Liver (tissue), 9 donors: ENCODE results near the gene SETBP1. TPM values are rescaled to one million over a fixed set of nuclear protein-coding genes. Genes with fewer than 3 reads are reported as not detected.

ENCODE experiments used
- DNase-seq: peaks from one replicate; pipeline ENCODE4 v3.0.0-alpha.2; 2017; ENCODE audit warnings: low spot score
- H3K27ac ChIP-seq, 2 donors: one replicate each; pipeline ENCODE4 v1.7.0; 2013; ENCODE audit warnings: inconsistent platforms in 2 of 2, low read length in 2 of 2, control low read depth in 1 of 2, low read depth in 1 of 2, mild to moderate bottlenecking in 1 of 2
- H3K27me3 ChIP-seq, 4 donors: one replicate each; pipeline versions ENCODE4 v1.6.1 to v1.7.0; 2013; ENCODE audit warnings: low read length in 3 of 4, inconsistent platforms in 1 of 4, mild to moderate bottlenecking in 1 of 4, moderate library complexity in 1 of 4; ENCODE audit not compliant: control insufficient read depth in 4 of 4, insufficient read depth in 4 of 4
- H3K36me3 ChIP-seq, 4 donors: one replicate each; pipeline versions ENCODE4 v1.6.1 to v1.7.0; 2013; ENCODE audit warnings: low read length in 3 of 4, mild to moderate bottlenecking in 3 of 4, low read depth in 1 of 4, moderate library complexity in 1 of 4; ENCODE audit not compliant: control insufficient read depth in 4 of 4, insufficient read depth in 3 of 4
- H3K4me1 ChIP-seq, 4 donors: one replicate each; pipeline versions ENCODE4 v1.6.1 to v1.7.0; 2013; ENCODE audit warnings: low read length in 3 of 4, mild to moderate bottlenecking in 3 of 4, moderate library complexity in 1 of 4; ENCODE audit not compliant: control insufficient read depth in 4 of 4, insufficient read depth in 4 of 4
- H3K4me3 ChIP-seq, 3 donors: one replicate each; pipeline versions ENCODE4 v1.6.1 to v1.7.0; 2013; ENCODE audit warnings: low read length in 3 of 3, control low read depth in 1 of 3, low read depth in 1 of 3, mild to moderate bottlenecking in 1 of 3
- H3K9ac ChIP-seq, 2 donors: one replicate each; pipeline ENCODE4 v1.7.0; 2013; ENCODE audit warnings: low read length in 2 of 2, mild to moderate bottlenecking in 2 of 2, moderate library complexity in 2 of 2, control low read depth in 1 of 2, low read depth in 1 of 2
- H3K9me3 ChIP-seq, 4 donors: one replicate each; pipeline versions ENCODE4 v1.6.1 to v1.7.0; 2013; ENCODE audit warnings: low read length in 3 of 4; ENCODE audit not compliant: control insufficient read depth in 4 of 4
- CTCF ChIP-seq: fragments of 150-350 bp; IDR thresholded peaks from 2 replicates; pipeline ENCODE4 v1.5.1; 2017; ENCODE audit warnings: improper control_type of control experiment, low read depth, low read length; ENCODE audit not compliant: missing input control
- EGR1 ChIP-seq, 2 donors: IDR thresholded peaks; 2 replicates each; pipeline ENCODE4 v1.6.1; 2016 to 2018; ENCODE audit warnings: antibody characterized with exemption in 2 of 2, low read depth in 2 of 2
- FOXA1 ChIP-seq: IDR thresholded peaks from 2 replicates; pipeline ENCODE4 v1.6.1; 2016; ENCODE audit warnings: antibody characterized with exemption
- FOXA2 ChIP-seq: IDR thresholded peaks from 2 replicates; pipeline ENCODE4 v1.6.1; 2016; ENCODE audit warnings: antibody characterized with exemption
- GABPA ChIP-seq, 2 donors: IDR thresholded peaks in 1 of 2; conservative IDR thresholded peaks in 1 of 2; 2 replicates each; pipeline ENCODE4 v1.6.1; 2016; ENCODE audit warnings: antibody characterized with exemption in 2 of 2, mild to moderate bottlenecking in 1 of 2, moderate library complexity in 1 of 2
- HNF4A ChIP-seq, 2 donors: conservative IDR thresholded peaks; 2 replicates each; pipeline ENCODE4 v1.6.1; 2016; ENCODE audit warnings: antibody characterized with exemption in 2 of 2, mild to moderate bottlenecking in 2 of 2
- HNF4G ChIP-seq: IDR thresholded peaks from 2 replicates; pipeline ENCODE4 v1.6.1; 2016; ENCODE audit warnings: antibody characterized with exemption
- JUND ChIP-seq, 2 donors: IDR thresholded peaks; 2 replicates each; pipeline ENCODE4 v1.6.1; 2016; ENCODE audit warnings: antibody characterized with exemption in 2 of 2
- NR2F2 ChIP-seq: IDR thresholded peaks from 2 replicates; pipeline ENCODE4 v1.6.1; 2016; ENCODE audit warnings: antibody characterized with exemption
- RAD21 ChIP-seq, 2 donors: IDR thresholded peaks; 2 replicates each; pipeline ENCODE4 v1.6.1; 2016; ENCODE audit warnings: antibody characterized with exemption in 2 of 2, mild to moderate bottlenecking in 2 of 2
- REST ChIP-seq: IDR thresholded peaks from 2 replicates; pipeline ENCODE4 v1.6.1; 2016; ENCODE audit warnings: antibody characterized with exemption, mild to moderate bottlenecking
- RXRA ChIP-seq, 2 donors: IDR thresholded peaks; 2 replicates each; pipeline ENCODE4 v1.6.1; 2017 to 2018; ENCODE audit warnings: antibody characterized with exemption in 2 of 2, mild to moderate bottlenecking in 1 of 2
- SP1 ChIP-seq: IDR thresholded peaks from 2 replicates; pipeline ENCODE4 v1.6.1; 2018; ENCODE audit warnings: antibody characterized with exemption, mild to moderate bottlenecking
- TAF1 ChIP-seq: conservative IDR thresholded peaks from 2 replicates; pipeline ENCODE4 v1.6.1; 2016; ENCODE audit warnings: antibody characterized with exemption, mild to moderate bottlenecking
- YY1 ChIP-seq: IDR thresholded peaks from 2 replicates; pipeline ENCODE4 v1.6.1; 2016; ENCODE audit warnings: antibody characterized with exemption, mild to moderate bottlenecking
- ZBTB33 ChIP-seq: IDR thresholded peaks from 2 replicates; pipeline ENCODE4 v1.6.1; 2016; ENCODE audit warnings: antibody characterized with exemption
- WGBS: extraction: QIAGEN DNeasy Blood & Tissue Kit; methylation state at CpG from one replicate; pipeline ENCODE4 v1.1.7; 2013; 5-methylcytosine and 5-hydroxymethylcytosine counted together
- polyA plus RNA-seq, 2 donors: library from polyadenylated mRNA; stranded (reverse) in 1 of 2; unstranded in 1 of 2; fragments of 200-250 nt in 1 of 2; fragments of >200 nt in 1 of 2; fragmentation: Nextera tagmentation in 1 of 2; extraction: Ambion mirVana in 1 of 2; gene quantifications; one replicate each; pipeline versions ENCODE4 v1.2.1 to v1.2.3, GENCODE V29; 2013 to 2015
- total RNA-seq, 2 donors: library from RNA; depleted of rRNA; stranded (reverse); fragments of >200 nt; gene quantifications; one replicate each; pipeline ENCODE4 v1.2.3, GENCODE V29; 2014
- TF ChIP-seq, protein P1 (sequence below): IDR thresholded peaks from 2 replicates; pipeline ENCODE4 v1.6.1; 2016; ENCODE audit warnings: antibody characterized with exemption
- TF ChIP-seq, protein P2 (sequence below): IDR thresholded peaks from 2 replicates; pipeline ENCODE4 v1.6.1; 2016; ENCODE audit warnings: antibody characterized with exemption
- donor health status: healthy.
- donor health status: healthy.
- donor health status: healthy.
- donor health status: healthy.
- donor health status: healthy.

The SETBP1 gene
- total and polyA plus RNA-seq, 4 donors: 2.5 to 15.8 (median 4.7) TPM

DNA sequence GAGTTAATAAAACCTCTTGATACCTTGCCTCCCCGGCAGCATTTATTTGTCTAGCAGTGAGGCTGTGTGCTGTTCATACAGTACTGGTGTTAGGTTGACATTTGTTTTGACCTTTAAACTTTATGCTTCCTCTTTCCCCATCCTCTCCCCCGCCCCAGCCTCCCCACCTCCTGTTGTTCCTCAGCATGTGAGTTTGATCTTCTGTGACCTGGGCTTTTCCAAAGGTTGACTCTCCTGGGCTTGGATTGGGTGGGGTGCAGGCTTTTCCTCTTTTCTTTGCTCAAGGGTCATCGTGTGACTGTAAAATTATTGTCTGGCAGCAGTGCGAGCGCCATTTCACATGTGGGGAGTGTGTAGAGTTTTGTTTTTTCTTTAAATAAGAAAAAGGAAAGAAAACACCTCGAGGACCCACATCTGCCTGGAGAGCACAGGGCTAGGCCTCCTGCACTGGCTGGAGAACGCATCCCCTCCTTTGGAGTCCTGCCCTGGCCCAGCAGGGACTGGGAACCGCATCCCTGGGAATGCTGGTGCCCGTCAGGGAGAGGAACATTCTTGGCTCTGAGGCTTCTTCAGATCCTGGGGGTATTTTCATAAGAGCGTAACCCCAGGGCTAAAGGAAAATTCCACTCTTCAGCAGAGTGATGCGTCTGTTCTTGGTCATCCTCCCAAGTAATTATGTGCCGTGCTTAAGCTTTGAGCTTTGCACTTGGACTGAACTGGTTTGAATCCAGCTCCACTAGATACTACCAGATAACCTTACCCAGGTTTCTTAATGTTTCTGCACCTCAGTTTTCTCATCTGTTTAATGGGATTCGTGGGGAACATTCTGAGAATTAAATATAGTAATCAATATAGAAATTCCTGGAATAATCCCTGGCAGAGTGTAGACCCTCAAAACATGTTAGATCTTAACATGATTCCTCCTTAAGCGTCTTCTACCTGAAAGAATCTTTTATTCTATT, 91.5 kb downstream of the SETBP1 start:
- Histone ChIP-seq H3K27me3 (no peaks in the 10 kb centered on the region), H3K4me1 (peaks cover 12 to 28% (median 19%) of the 10 kb centered on the region in 4 donors), H3K4me3 (no peak overlapping the region), H3K36me3 (no peaks in the 10 kb centered on the region), H3K9ac (peak overlapping the region in 1 of 2 donors; percentile 1), H3K9me3 (no peaks in the 10 kb centered on the region), H3K27ac (peak overlapping the region; percentile 64 to 76)
- DNase-seq: peak; percentile 46
- peak; percentile 51 to 67 for TF ChIP-seq RAD21 (IDR thresholded peaks at IDR 0.05)
- TF ChIP-seq, protein P1, sequence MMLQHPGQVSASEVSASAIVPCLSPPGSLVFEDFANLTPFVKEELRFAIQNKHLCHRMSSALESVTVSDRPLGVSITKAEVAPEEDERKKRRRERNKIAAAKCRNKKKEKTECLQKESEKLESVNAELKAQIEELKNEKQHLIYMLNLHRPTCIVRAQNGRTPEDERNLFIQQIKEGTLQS: no peak
- TF ChIP-seq JUND (IDR thresholded peaks at IDR 0.05): peak; percentile 45 to 69
- TF ChIP-seq REST: peak; percentile 52
- peak; percentile 74 for TF ChIP-seq NR2F2
- TF ChIP-seq, protein P2, sequence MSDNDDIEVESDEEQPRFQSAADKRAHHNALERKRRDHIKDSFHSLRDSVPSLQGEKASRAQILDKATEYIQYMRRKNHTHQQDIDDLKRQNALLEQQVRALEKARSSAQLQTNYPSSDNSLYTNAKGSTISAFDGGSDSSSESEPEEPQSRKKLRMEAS: peak; percentile 84
- TF ChIP-seq SP1: peak; percentile 72
- peak; percentile 60 for TF ChIP-seq ZBTB33
- TF ChIP-seq GABPA (IDR thresholded peaks at IDR 0.05 in 1 of 2, conservative IDR thresholded peaks at IDR 0.05 in 1 of 2): no peak
- no peak for TF ChIP-seq TAF1
- peak; percentile 62 for TF ChIP-seq FOXA2
- no peak for TF ChIP-seq CTCF
- peak in 1 of 2 donors; percentile 74 for TF ChIP-seq EGR1 (IDR thresholded peaks at IDR 0.05; ENCODE audit: low read depth in 2 of 2)
- TF ChIP-seq FOXA1: no peak
- peak; percentile 61 for TF ChIP-seq YY1
- peak; percentile 30 for TF ChIP-seq HNF4G
- peak; percentile 88 to 91 for TF ChIP-seq RXRA (IDR thresholded peaks at IDR 0.05)
- TF ChIP-seq HNF4A (conservative IDR thresholded peaks at IDR 0.05): peak; percentile 77 to 85
- WGBS: 54% methylated on average over 14 of the region's 14 CpGs
